HG03097 (cell line): Measurements from ENCODE around the gene ADARB2.

Experiments used
- ATAC-seq: cut with Tn5 transposase; IDR thresholded peaks from one replicate; pipeline ENCODE4 v1.9.1; 2021; ENCODE audit not compliant: unreplicated experiment, low FRiP score

The ADARB2 gene

GRCh38 chr10:1575481-1576244 lies 161.7 kb downstream of the ADARB2 start:
- ATAC-seq: no peak

GRCh38 chr10:1574719-1575118 lies 162.6 kb downstream of the ADARB2 start:
- no peak for ATAC-seq

- ATAC-seq: no peak
Measured at GRCh38 chr10:1573981-1574380, 163.3 kb downstream of the ADARB2 start.

DNA sequence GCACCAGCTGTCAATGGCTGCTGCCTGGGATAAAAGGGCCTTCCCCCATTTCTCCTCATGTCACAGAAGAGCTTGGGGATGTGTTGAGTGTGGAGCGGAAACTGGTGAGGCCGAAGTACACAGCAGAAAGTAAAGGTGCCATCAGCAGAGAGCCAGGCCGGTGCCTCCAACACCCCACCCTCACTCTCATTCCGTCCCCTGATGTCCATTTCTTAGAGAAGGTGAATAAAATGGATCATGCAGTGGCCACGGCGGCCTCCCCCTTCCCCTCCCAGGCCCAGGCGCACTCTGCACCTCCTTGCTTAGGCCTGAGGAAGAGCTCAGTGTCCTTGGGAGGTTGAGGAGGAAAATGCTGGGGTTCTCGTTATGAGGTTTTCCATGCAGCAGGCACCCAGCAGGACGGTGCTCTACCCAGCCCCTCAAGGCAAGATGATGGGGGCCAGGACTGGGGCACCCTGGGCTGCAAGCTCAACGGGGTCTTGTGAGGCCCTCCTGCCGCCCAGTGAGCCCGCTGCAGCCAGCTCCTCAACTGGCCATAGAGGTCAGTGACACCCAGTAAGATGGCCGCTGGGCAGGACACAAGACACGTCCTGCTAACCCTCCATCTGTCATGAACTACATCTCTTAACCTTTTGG lies 163.9 kb downstream of the ADARB2 start:
- ATAC-seq: no peak

DNA sequence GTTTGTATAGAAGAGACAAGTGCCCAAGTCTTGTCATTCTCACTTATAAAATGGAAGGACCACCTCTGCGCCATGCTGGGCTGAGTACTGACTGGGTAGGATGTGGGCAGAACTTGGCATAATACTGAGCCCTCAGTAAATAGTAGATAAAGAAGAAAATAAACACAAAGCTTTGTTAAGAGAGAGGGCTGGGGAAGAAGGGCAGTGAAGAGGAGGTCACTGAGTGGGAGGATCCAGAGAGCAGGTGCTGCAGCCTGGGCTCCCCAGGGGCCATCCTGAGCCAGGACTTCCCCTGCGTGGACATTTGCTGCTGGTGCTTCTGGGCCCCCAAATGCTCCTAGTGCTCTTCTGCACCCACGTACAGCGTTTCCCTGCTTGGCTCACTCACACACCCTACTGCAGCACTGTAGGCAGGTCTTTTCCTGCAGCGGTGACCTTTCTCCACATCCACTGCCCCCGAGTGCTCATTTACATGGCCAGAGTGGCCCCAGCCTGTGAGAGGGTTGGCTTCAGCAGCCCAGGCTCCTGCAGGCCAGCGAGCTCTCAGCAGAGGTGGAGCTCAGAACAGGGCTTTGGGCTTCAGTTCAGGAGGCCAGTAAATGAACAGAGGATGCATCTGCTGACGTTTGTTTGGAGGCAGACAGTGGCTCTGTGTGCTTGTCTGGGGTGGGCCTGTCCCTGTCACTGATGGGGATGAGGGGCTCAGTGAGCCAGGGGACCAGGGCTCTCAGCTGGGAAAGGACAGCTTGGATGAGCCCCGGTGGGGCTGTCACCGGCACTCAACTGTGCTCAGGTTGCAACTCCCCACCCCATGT lies 164.6 kb downstream of the ADARB2 start:
- no peak for ATAC-seq

DNA sequence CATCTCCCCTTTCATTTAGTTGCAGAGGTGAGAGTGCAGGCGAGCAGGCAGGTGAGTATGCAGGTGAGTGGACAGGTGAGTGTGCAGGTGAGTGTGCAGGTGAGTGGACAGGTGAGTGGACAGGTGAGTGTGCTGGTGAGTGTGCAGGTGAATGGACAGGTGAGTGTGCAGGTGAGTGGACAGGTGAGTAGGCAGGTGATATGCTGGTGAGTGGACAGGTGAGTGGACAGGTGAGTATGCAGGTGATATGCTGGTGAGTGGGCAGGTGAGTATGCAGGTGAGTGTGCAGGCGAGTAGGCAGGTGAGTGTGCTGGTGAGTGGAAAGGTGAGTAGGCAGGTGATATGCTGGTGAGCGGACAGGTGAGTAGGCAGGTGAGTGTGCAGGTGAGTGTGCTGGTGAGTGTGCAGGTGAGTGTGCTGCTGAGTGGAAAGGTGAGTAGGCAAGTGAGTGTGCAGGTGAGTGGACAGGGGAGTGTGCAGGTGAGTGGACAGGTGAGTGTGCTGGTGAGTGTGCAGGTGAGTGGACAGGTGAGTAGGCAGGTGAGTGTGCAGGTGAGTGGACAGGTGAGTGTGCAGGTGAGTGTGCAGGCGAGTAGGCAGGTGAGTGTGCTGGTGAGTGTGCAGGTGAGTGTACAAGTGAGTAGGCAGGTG lies 165.6 kb downstream of the ADARB2 start:
- no peak for ATAC-seq

GRCh38 chr10:1570416-1571051 lies 166.8 kb downstream of the ADARB2 start:
- no peak for ATAC-seq

GRCh38 chr10:1569208-1569607 lies 168.1 kb downstream of the ADARB2 start:
- ATAC-seq: no peak

DNA sequence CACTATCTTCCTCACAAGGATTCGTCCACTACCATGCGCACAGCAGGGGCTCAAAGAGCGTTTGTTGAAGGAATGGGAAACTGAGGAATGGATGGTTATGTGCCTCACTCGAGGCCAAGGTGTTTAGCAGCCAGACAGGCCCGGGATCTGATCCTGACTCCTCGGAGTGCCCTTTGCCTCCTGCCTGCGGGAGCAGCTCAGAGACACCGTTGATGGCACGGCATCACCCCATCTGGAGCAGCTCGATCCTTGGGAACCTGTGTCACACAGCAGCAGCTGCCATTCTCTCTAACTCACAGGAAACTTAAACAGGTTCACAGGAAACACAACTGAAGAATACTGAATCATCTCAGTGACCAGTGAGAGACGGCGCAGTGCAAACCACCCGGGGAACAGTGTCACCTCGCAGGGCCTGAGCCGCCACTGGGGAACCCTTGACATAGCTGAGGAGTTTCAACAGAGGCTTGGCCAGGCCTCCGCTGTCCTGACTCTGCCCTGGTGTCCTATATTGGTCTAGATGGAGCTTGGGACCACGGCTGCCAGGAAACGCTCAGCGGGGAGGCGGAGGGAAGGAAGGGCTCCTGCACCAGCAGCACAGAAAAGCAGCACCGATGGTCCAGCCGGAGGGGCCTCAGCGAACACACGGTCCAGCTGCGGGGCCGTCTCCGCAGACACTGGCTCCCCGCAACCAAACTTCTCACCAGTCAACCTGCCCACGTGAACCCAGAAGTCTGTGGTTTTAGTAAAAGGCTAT lies 169.4 kb downstream of the ADARB2 start:
- no peak for ATAC-seq

DNA sequence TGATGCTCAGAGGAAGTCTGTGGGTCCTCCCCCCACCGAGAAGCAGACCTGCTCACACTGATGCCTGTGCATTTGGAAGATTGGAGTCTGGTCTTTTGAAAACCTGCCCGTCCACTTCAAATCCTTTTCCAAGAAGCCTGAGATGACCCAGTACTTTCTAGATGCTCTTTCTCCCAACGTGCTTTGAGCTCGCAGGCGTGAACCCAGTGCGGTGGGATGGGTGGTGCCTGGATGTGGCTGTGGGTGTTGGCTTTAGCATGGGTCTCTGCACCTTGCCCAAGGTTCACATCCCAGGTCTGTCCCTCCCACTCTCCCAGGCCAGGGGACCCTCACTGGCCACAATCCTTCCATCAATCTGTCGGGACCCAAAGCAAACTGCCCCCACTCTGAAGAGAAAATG lies 170.2 kb downstream of the ADARB2 start:
- no peak for ATAC-seq

GRCh38 chr10:1564791-1565190 lies 172.5 kb downstream of the ADARB2 start:
- ATAC-seq: no peak

- no peak for ATAC-seq
Measured at GRCh38 chr10:1563028-1563427, 174.3 kb downstream of the ADARB2 start.

DNA sequence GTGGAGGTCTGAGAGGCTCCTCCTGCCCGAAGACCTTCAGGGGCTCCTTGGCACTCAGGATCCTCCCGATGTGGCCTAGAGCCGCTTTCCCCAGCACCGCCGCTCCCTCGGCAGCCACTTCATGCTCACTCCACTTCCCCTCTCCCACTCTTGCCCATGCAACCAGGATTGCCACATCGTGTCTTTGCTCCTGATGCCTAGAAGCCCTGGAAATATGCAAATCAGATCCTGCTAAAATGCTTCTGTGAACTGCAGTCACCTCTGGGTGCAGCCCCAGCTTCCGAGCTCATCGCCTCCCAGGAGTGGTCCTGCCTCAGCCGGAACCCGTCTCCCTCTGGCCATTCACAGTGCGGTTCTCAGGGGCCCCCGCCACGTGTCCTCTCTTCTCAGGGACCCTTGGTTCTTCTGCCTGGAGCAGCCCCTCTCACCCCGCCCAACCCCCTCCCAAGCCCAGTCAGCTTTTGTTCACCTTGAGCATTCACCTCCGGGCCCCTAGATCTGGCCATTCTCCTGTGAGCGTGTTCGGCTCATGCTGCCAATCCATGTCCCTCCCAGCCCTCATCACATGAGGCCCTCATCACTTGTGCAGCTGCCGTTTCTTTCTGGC lies 175.5 kb downstream of the ADARB2 start:
- ATAC-seq: no peak

GRCh38 chr10:1560535-1561192 lies 176.7 kb downstream of the ADARB2 start:
- ATAC-seq: no peak

DNA sequence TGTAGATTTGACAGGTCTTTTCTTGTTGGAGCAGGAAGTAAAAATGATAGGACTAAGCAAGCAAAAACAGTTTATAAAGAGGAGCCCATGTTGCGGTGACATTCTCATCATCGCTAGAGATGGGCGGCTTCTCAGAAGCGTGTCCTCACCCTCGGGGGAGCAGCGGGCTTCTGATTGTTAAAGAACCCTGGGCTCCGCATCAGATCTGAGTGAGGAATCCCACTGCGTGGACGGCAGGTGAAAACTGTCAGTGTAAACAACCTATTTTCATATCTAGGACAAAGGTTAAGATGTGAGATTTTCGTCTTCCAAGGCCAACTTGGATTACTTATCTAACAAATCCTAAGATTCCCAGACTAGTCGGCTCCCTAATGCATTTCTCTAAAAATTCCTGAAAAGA lies 177.6 kb downstream of the ADARB2 start:
- ATAC-seq: no peak

GRCh38 chr10:1559311-1559710 lies 178.0 kb downstream of the ADARB2 start:
- ATAC-seq: no peak

- ATAC-seq: no peak
Measured at GRCh38 chr10:1558906-1559305, 178.4 kb downstream of the ADARB2 start.

DNA sequence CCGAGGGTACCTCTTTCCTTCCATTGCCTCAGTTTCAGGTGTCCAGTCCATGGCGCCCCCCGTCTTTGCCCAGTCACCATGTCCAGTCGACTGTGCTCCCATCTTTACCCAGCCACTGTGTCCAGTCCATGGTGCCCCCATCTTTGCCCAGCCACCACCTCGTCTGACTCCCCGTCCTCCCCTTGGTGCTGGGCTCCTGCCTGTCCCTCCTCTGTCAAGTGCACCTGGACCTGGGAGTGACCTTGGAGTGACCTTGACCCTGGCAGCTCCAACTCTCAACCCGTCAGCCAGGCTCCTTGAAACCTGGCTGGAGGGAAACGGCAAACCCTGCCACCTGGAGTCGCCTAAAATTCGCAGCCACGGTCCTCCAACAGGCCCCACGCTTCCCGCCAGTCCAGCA lies 180.2 kb downstream of the ADARB2 start:
- no peak for ATAC-seq

DNA sequence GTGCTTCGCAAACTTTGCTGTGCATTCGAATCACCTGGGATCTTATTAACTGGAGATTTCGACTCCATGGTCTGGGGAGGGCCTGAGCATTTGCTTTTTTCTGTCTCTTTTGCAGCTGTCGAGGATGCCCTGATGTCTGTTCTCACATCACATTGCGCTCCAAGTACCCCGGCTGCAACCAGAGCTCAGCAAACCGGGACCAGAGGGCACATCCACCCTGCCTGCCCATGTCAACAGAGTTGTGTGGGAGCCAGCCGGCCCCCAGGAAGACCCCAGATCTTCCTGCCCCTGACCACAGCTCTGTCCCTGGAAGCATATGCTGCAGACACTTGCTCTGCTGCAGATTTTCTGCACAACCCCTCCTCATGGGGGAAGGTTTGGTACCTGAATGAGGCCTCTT lies 180.8 kb downstream of the ADARB2 start:
- ATAC-seq: no peak
